H1 (cell line): ENCODE measurements around the gene CD7. TPM values are rescaled to one million over a fixed set of nuclear protein-coding genes. Genes with fewer than 3 reads are reported as not detected.

Experiments used
- CTCF ChIA-PET: fragments of 300-600 bp; sonication (Branson Sonifier 250); formaldehyde crosslinking; loops from one replicate; lab custom pipeline; 2021; ENCODE audit not compliant: partially characterized antibody; lab: Charles Lee
- POLR2A ChIA-PET: fragments of 300-600 bp; sonication (Branson Sonifier 250); formaldehyde crosslinking; loops from one replicate; lab custom pipeline; 2021; ENCODE audit warnings: inconsistent platforms; ENCODE audit not compliant: partially characterized antibody; lab: Charles Lee
- DNase-seq, 2 experiments: peaks; one replicate each; pipeline versions ENCODE4 v3.0.0 to v3.0.0-alpha.2; 2010 to 2022; ENCODE audit warnings: low spot score in 2 of 2, low read depth in 1 of 2, mixed read lengths in 1 of 2
- FAIRE-seq: peaks from 2 replicates; lab custom pipeline; 2011; peaks lifted over from hg19 to GRCh38; lab: Jason Lieb, UNC
- H2AFZ ChIP-seq: 2 replicates; pipeline ENCODE4 v1.8.1; 2012; ENCODE audit warnings: low read length, inconsistent platforms
- H2AK5ac ChIP-seq: 2 replicates; pipeline ENCODE4 v1.6.1; 2013; ENCODE audit warnings: low read depth, low read length
- H2BK120ac ChIP-seq: replicated peaks from 2 replicates; pipeline ENCODE3; 2013; ENCODE audit warnings: low read depth, low read length, inconsistent platforms
- H2BK12ac ChIP-seq: 2 replicates; pipeline ENCODE4 v1.6.1; 2013; ENCODE audit warnings: low read depth, low read length
- H2BK15ac ChIP-seq: 2 replicates; pipeline ENCODE4 v1.6.1; 2013; ENCODE audit warnings: low read length
- H2BK20ac ChIP-seq: 2 replicates; pipeline ENCODE4 v1.6.1; 2013; ENCODE audit warnings: low read length
- H2BK5ac ChIP-seq: 2 replicates; pipeline ENCODE4 v1.6.1; 2013; ENCODE audit warnings: low read depth, low read length
- H3K14ac ChIP-seq: 2 replicates; pipeline ENCODE4 v1.6.1; 2013; ENCODE audit warnings: inconsistent platforms; ENCODE audit not compliant: insufficient read length
- H3K18ac ChIP-seq: 2 replicates; pipeline ENCODE4 v1.6.1; 2013; ENCODE audit warnings: low read length; ENCODE audit errors: extremely low read depth
- H3K23ac ChIP-seq: 2 replicates; pipeline ENCODE4 v1.6.1; 2013; ENCODE audit warnings: inconsistent platforms; ENCODE audit not compliant: insufficient read length
- H3K23me2 ChIP-seq: 2 replicates; pipeline ENCODE4 v1.6.1; 2013; ENCODE audit warnings: low read depth, low read length
- H3K27ac ChIP-seq: 2 replicates; pipeline ENCODE4 v1.6.1; 2011; ENCODE audit warnings: low read depth, low read length, inconsistent platforms
- H3K27me3 ChIP-seq, 4 experiments: replicated peaks in 1 of 4; 1 replicate in 1 of 4; 2 replicates in 3 of 4; pipeline versions ENCODE4 v1.6.1 to v1.8.1; 2011 to 2013; ENCODE audit warnings: low read length in 3 of 4, mild to moderate bottlenecking in 3 of 4, inconsistent platforms in 2 of 4, mixed read lengths in 2 of 4, moderate library complexity in 1 of 4; ENCODE audit not compliant: control insufficient read depth in 3 of 4, insufficient read depth in 3 of 4; ENCODE audit errors: extremely low read depth in 1 of 4
- H3K36me3 ChIP-seq, 4 experiments: 2 replicates each; pipeline versions ENCODE4 v1.6.1 to v1.8.1; 2011 to 2013; ENCODE audit warnings: mild to moderate bottlenecking in 4 of 4, low read length in 3 of 4, moderate library complexity in 2 of 4, control low read depth in 1 of 4, inconsistent platforms in 1 of 4; ENCODE audit not compliant: insufficient read depth in 4 of 4, control insufficient read depth in 2 of 4
- H3K4ac ChIP-seq: replicated peaks from 2 replicates; pipeline ENCODE3; 2013; ENCODE audit warnings: low read length, low read depth, mixed read lengths, inconsistent platforms; ENCODE audit not compliant: insufficient read length
- H3K4me1 ChIP-seq, 4 experiments: replicated peaks in 1 of 4; 1 replicate in 1 of 4; 2 replicates in 3 of 4; pipeline versions ENCODE4 v1.6.1 to v1.8.1; 2011 to 2013; ENCODE audit warnings: low read length in 3 of 4, inconsistent platforms in 2 of 4, mixed read lengths in 1 of 4; ENCODE audit not compliant: insufficient read depth in 4 of 4, control insufficient read depth in 3 of 4
- H3K4me2 ChIP-seq, 2 experiments: 2 replicates each; pipeline versions ENCODE4 v1.6.1 to v1.8.1; 2011 to 2013; ENCODE audit warnings: low read depth in 2 of 2, low read length in 2 of 2, control low read depth in 1 of 2, inconsistent platforms in 1 of 2, mild to moderate bottlenecking in 1 of 2; ENCODE audit not compliant: insufficient read depth in 1 of 2
- H3K4me3 ChIP-seq, 4 experiments: fragments of 200-600, 300-600 bp in 1 of 4; sonication (generic), shearing (Covaris generic), sonication (Bioruptor Twin) in 1 of 4; 2 replicates each; pipeline versions ENCODE4 v1.5.1 to v1.8.1; 2011 to 2016; ENCODE audit warnings: low read length in 4 of 4, low read depth in 3 of 4, control low read depth in 2 of 4, inconsistent platforms in 2 of 4, mild to moderate bottlenecking in 2 of 4, mixed read lengths in 1 of 4, moderate library complexity in 1 of 4; ENCODE audit not compliant: insufficient read depth in 2 of 4; ENCODE audit errors: extremely low read depth in 1 of 4
- H3K56ac ChIP-seq: replicated peaks from 2 replicates; pipeline ENCODE3; 2013; ENCODE audit warnings: low read depth, mild to moderate bottlenecking, mixed read lengths, low read length, inconsistent platforms; ENCODE audit not compliant: insufficient read length
- H3K79me1 ChIP-seq: 2 replicates; pipeline ENCODE4 v1.6.1; 2013; ENCODE audit warnings: low read depth, low read length, control low read depth
- H3K79me2 ChIP-seq, 2 experiments: 2 replicates each; pipeline versions ENCODE4 v1.6.1 to v1.8.1; 2012 to 2013; ENCODE audit warnings: low read length in 2 of 2, mild to moderate bottlenecking in 2 of 2, inconsistent platforms in 1 of 2; ENCODE audit not compliant: insufficient read depth in 2 of 2, control insufficient read depth in 1 of 2
- H3K9ac ChIP-seq, 4 experiments: replicated peaks in 1 of 4; 1 replicate in 1 of 4; 2 replicates in 3 of 4; pipeline versions ENCODE4 v1.6.1 to v1.8.1; 2011 to 2013; ENCODE audit warnings: low read depth in 3 of 4, low read length in 3 of 4, control low read depth in 2 of 4, mild to moderate bottlenecking in 2 of 4, moderate library complexity in 2 of 4, inconsistent platforms in 1 of 4; ENCODE audit errors: extremely low read depth in 1 of 4
- H3K9me3 ChIP-seq, 2 experiments: 2 replicates each; pipeline versions ENCODE4 v1.6.1 to v1.8.1; 2012 to 2013; ENCODE audit warnings: mild to moderate bottlenecking in 2 of 2, moderate library complexity in 2 of 2, control low read depth in 1 of 2, inconsistent platforms in 1 of 2, low read depth in 1 of 2, low read length in 1 of 2, mixed read lengths in 1 of 2; ENCODE audit not compliant: insufficient read depth in 2 of 2
- H4K20me1 ChIP-seq, 2 experiments: replicated peaks in 1 of 2; 2 replicates each; pipeline versions ENCODE3 to v1.8.1; 2011 to 2013; ENCODE audit warnings: inconsistent platforms in 2 of 2, low read length in 2 of 2, mild to moderate bottlenecking in 1 of 2; ENCODE audit not compliant: insufficient read depth in 2 of 2, control insufficient read depth in 1 of 2
- H4K5ac ChIP-seq: 2 replicates; pipeline ENCODE4 v1.6.1; 2013; ENCODE audit warnings: low read length, low read depth, mixed read lengths, inconsistent platforms; ENCODE audit not compliant: insufficient read length
- H4K8ac ChIP-seq: 2 replicates; pipeline ENCODE4 v1.8.0; 2013; ENCODE audit warnings: mild to moderate bottlenecking, moderate library complexity, low read length, inconsistent platforms; ENCODE audit not compliant: insufficient read depth; ENCODE audit errors: extremely low read depth
- H4K91ac ChIP-seq: replicated peaks from 2 replicates; pipeline ENCODE3; 2013; ENCODE audit warnings: low read length, mixed read lengths, inconsistent platforms; ENCODE audit not compliant: insufficient read length
- MAFK ChIP-seq: IDR thresholded peaks from 2 replicates; pipeline ENCODE4 v1.6.1; 2012; ENCODE audit warnings: low read depth, mild to moderate bottlenecking, improper control_type of control experiment, low read length
- RXRA ChIP-seq: IDR thresholded peaks from 2 replicates; pipeline ENCODE4 v1.6.1; 2011; ENCODE audit warnings: low read depth, mild to moderate bottlenecking, low read length, moderate library complexity; ENCODE audit not compliant: insufficient read depth
- WGBS, 2 experiments: shearing (Covaris generic) in 1 of 2; methylation state at CpG; one replicate each; pipeline versions ENCODE4 v1.1.6 to v1.1.7; 2013 to 2015; ENCODE audit warnings: low lambda C conversion rate in 2 of 2, mixed read lengths in 2 of 2, inconsistent platforms in 1 of 2, low coverage in 1 of 2, missing lambda C conversion rate in 1 of 2; ENCODE audit not compliant: insufficient replicate concordance in 2 of 2, insufficient coverage in 1 of 2, insufficient read length in 1 of 2; ENCODE audit errors: extremely low coverage in 1 of 2, missing lambda C conversion rate in 1 of 2; 5-methylcytosine and 5-hydroxymethylcytosine counted together
- polyA plus RNA-seq, 7 experiments: library from polyadenylated mRNA; depleted of rRNA in 3 of 7; stranded (reverse) in 5 of 7; unstranded in 2 of 7; fragments of >200 nt in 5 of 7; fragments of 200-250 nt in 2 of 7; gene quantifications; 1 replicate in 5 of 7; 2 replicates in 1 of 7; 4 replicates in 1 of 7; pipeline versions ENCODE4 v1.2.1 to v1.2.3, GENCODE V29; 2011 to 2013; ENCODE audit warnings: missing spikeins in 2 of 7, mixed read lengths in 2 of 7
- total RNA-seq: library from RNA; stranded (reverse); fragmentation: NEBNext Ultra II Directional; extraction: Animal tissue kit (Norgen Biotek cat#: 25700); gene quantifications from 2 replicates; pipeline ENCODE4 v1.2.1, GENCODE V29; 2021

CD7 gene
- total and polyA plus RNA-seq, 2 of the 8 experiments (the other 6 are each of a cell fraction or from before 2014, with no cell fraction given), result 0.83 to 0.86 TPM

DNA sequence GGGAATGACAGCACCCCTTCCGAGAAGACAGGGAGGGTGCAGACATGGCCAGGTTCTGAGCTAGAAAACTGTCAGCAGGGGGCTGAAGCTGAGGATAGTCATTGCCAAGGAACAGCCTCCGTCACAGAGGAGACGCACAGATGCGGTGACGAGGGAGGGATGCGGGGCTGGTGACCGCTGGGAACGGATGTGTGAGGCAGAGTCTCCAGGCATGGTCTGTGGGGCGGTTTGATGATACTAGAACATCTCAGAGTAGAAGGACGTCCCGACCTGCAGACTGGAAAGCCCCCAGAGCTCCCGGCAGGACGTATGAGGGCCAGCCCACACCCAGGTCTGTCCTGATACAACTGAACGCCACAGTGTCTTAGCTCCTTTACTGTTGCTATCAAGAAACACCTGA is 42.1 kb downstream of the CD7 start:
- peaks cover 0 to 30% (median 7%) of the 10 kb centered on the region in 4 experiments; a peak in 6 of 7 replicates for H3K4me1 ChIP-seq
- peaks cover 6% of the 10 kb centered on the region for H3K23me2 ChIP-seq
- no peak overlapping the region; the same call in 1 of the 2 replicates for H4K8ac ChIP-seq
- no peak for TF ChIP-seq MAFK
- TF ChIP-seq RXRA, result no peak
- CTCF ChIA-PET, result interaction anchor here (0.6 to 1.6 kb wide), 4 partner anchors 8 to 47 kb away, joined by 3 to 4 read pairs (median 4); no protein-coding TSS in a partner anchor
- no peak overlapping the region for H2BK12ac ChIP-seq
- H3K9ac ChIP-seq, result no peak overlapping the region
- peaks cover 0 to 5% (median 5%) of the 10 kb centered on the region in 4 experiments; a peak in 3 of 7 replicates for H3K27me3 ChIP-seq
- DNase-seq, result no peak
- 95% methylated on average over 14 of the region's 14 CpGs; no CpG with 5 or more reads in 1 of the 2 experiments for WGBS, 2 experiments
- H3K4ac ChIP-seq, result no peak overlapping the region
- no peak overlapping the region for H3K27ac ChIP-seq
- H2BK15ac ChIP-seq, result no peak overlapping the region
- peaks cover 13 to 17% of the 10 kb centered on the region in 2 experiments for H4K20me1 ChIP-seq
- H3K79me2 ChIP-seq, result peaks cover 22 to 24% of the 10 kb centered on the region in 2 experiments
- peaks cover 3 to 14% (median 5%) of the 10 kb centered on the region in 4 experiments; a peak in 3 of 8 replicates for H3K36me3 ChIP-seq
- no peak for FAIRE-seq
- no peak overlapping the region for H3K4me2 ChIP-seq
- H2AFZ ChIP-seq, result no peak overlapping the region
- H3K79me1 ChIP-seq, result peaks cover 11% of the 10 kb centered on the region
- H3K23ac ChIP-seq, result no peak overlapping the region
- H3K9me3 ChIP-seq, result no peaks in the 10 kb centered on the region
- POLR2A ChIA-PET, result interaction anchor here (1.2 to 6.4 kb wide), 3 partner anchors 8 to 69 kb away, joined by 4 to 41 read pairs (median 39); no protein-coding TSS in a partner anchor
- H2BK120ac ChIP-seq, result no peak overlapping the region
- H4K5ac ChIP-seq, result no peak overlapping the region
- no peak overlapping the region for H2AK5ac ChIP-seq
- H3K14ac ChIP-seq, result no peak overlapping the region
- H2BK5ac ChIP-seq, result 0 out of 2 replicates have a peak overlapping the region, but pooled peaks have one; percentile 21
- H2BK20ac ChIP-seq, result no peak overlapping the region
- no peak overlapping the region for H4K91ac ChIP-seq
- no peak overlapping the region for H3K18ac ChIP-seq
- no peak overlapping the region for H3K56ac ChIP-seq
- no peak overlapping the region for H3K4me3 ChIP-seq
